ENCODE results near the gene RHOC.

DNA sequence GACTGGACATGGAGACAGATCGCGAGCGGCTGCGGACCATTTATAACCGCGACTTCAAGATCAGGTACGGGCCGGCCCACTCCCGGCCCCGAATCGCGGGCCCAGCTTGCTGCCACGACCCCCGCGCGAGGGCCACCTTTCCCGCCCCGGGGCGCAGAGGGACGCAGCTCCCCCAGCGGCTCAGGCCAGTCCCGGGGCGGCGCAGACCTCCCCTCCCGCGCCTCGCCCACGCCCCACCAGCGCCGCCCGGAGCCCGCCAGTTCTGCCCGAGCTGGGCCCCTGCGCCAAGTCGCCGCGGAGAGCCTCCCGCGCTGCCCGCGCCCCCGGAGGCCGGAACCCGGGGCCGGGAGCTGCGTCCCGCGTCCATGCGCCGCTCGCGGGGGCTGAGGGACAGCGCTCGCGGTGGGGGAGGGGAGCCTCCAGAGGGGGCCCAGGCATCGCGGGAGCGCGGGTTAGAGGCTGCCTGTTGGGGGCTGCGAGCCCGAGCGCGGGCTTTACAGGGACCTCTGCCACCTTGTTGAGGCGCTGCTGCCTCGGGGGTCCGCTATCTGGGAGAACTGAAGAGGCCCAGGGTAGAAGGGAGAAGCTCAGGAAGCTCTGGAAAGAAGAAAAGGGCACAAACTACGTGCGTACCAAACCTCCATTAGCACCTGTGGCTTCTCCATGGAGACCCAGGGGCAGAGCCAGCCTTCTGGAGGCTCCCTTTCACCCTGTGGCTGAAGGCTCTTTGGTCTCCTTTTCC lies 31.8 kb downstream of the RHOC start:
- TF ChIP-seq, protein P1, sequence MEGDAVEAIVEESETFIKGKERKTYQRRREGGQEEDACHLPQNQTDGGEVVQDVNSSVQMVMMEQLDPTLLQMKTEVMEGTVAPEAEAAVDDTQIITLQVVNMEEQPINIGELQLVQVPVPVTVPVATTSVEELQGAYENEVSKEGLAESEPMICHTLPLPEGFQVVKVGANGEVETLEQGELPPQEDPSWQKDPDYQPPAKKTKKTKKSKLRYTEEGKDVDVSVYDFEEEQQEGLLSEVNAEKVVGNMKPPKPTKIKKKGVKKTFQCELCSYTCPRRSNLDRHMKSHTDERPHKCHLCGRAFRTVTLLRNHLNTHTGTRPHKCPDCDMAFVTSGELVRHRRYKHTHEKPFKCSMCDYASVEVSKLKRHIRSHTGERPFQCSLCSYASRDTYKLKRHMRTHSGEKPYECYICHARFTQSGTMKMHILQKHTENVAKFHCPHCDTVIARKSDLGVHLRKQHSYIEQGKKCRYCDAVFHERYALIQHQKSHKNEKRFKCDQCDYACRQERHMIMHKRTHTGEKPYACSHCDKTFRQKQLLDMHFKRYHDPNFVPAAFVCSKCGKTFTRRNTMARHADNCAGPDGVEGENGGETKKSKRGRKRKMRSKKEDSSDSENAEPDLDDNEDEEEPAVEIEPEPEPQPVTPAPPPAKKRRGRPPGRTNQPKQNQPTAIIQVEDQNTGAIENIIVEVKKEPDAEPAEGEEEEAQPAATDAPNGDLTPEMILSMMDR (IDR thresholded peaks at IDR 0.05; ENCODE audit: borderline replicate concordance, extremely low read depth, low read length, poor library complexity, severe bottlenecking) = peak; percentile 16
- TF ChIP-seq EZH2 (IDR thresholded peaks at IDR 0.05; ENCODE audit: borderline replicate concordance, low read depth, low read length, severe bottlenecking) = no peak

Data from DND-41 (cell line).